Stomach (tissue), 4 donors: ENCODE measurements around the gene GGA1.
"Not testable (repeated sequence)": the region's sequence is repeated elsewhere in the genome, so short reads cannot be mapped to it uniquely, and the experiment has no call there.

ENCODE experiments used
- POLR2A ChIP-seq, 4 donors: fragments of 450-650 bp; IDR thresholded peaks; one replicate each; pipeline ENCODE4 v1.6.1; 2016; ENCODE audit warnings: antibody characterized with exemption in 4 of 4, control low read depth in 2 of 4, mild to moderate bottlenecking in 1 of 4, moderate library complexity in 1 of 4
- TF ChIP-seq, protein P1 (sequence below), 7 experiments: fragments of 450-650 bp in 4 of 7; fragments of 200-600 bp in 3 of 7; sonication (generic) in 3 of 7; IDR thresholded peaks; one replicate each; pipeline ENCODE4 v1.5.1; 2016 to 2019; ENCODE audit warnings: antibody characterized with exemption in 7 of 7, control low read depth in 2 of 7, mild to moderate bottlenecking in 1 of 7

GRCh38 chr22:37602546-37603277 is 5.9 kb upstream of the GGA1 start:
- TF ChIP-seq, protein P1, sequence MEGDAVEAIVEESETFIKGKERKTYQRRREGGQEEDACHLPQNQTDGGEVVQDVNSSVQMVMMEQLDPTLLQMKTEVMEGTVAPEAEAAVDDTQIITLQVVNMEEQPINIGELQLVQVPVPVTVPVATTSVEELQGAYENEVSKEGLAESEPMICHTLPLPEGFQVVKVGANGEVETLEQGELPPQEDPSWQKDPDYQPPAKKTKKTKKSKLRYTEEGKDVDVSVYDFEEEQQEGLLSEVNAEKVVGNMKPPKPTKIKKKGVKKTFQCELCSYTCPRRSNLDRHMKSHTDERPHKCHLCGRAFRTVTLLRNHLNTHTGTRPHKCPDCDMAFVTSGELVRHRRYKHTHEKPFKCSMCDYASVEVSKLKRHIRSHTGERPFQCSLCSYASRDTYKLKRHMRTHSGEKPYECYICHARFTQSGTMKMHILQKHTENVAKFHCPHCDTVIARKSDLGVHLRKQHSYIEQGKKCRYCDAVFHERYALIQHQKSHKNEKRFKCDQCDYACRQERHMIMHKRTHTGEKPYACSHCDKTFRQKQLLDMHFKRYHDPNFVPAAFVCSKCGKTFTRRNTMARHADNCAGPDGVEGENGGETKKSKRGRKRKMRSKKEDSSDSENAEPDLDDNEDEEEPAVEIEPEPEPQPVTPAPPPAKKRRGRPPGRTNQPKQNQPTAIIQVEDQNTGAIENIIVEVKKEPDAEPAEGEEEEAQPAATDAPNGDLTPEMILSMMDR (IDR thresholded peaks at IDR 0.05): not testable (repeated sequence)
- not testable (repeated sequence) for TF ChIP-seq POLR2A (IDR thresholded peaks at IDR 0.05)
